Subcutaneous adipose tissue (tissue), 4 donors: Measurements from ENCODE around the gene SULT6B1. TPM values are rescaled to one million over a fixed set of nuclear protein-coding genes. Genes with fewer than 3 reads are reported as not detected.

Source experiments
- CTCF ChIP-seq: fragments of 450-650 bp; IDR thresholded peaks from one replicate; pipeline ENCODE4 v1.5.1; 2016; ENCODE audit warnings: low read depth, mild to moderate bottlenecking, control low read depth, antibody characterized with exemption, moderate library complexity
- total RNA-seq, 4 donors: library from RNA; depleted of rRNA; stranded (reverse); fragments of >200 nt; gene quantifications; one replicate each; pipeline ENCODE4 v1.1.0, GENCODE V29; 2016

SULT6B1 gene
- total RNA-seq, 4 donors from 2014 or later: not detected

GRCh38 chr2:37203708-37204107 lies 15.2 kb upstream of the SULT6B1 start:
- TF ChIP-seq CTCF: no peak

- TF ChIP-seq CTCF: no peak
Observed at GRCh38 chr2:37201766-37202165, 13.3 kb upstream of the SULT6B1 start.

- TF ChIP-seq CTCF: no peak
Observed at GRCh38 chr2:37201208-37201607, 12.7 kb upstream of the SULT6B1 start.

- TF ChIP-seq CTCF: no peak
Observed at GRCh38 chr2:37198681-37199065, 10.2 kb upstream of the SULT6B1 start.

GRCh38 chr2:37196320-37197195 lies 8.1 kb upstream of the SULT6B1 start, which contains the start of gene CEBPZOS:
Gene CEBPZOS, plus strand, starts transcription at chr2:37196496. Its CDS starts 3,209 bp downstream, at chr2:37199705.
- TF ChIP-seq CTCF: no peak

- TF ChIP-seq CTCF: no peak
Observed at GRCh38 chr2:37192551-37192950, 4.1 kb upstream of the SULT6B1 start.

- TF ChIP-seq CTCF: no peak
Observed at GRCh38 chr2:37191747-37192146, 3.3 kb upstream of the SULT6B1 start.
